Esophagus squamous epithelium (tissue), 5 donors: ENCODE measurements around the gene RNF151. TPM values are rescaled to one million over a fixed set of nuclear protein-coding genes. Genes with fewer than 3 reads are reported as not detected.

Experiments
- DNase-seq: peaks from one replicate; lab custom pipeline; 2025; lab: John Stamatoyannopoulos, UW
- H3K27ac ChIP-seq, 4 donors: fragments of 200-600 bp; sonication (generic); one replicate each; pipeline ENCODE4 v1.5.1; 2016 to 2019; ENCODE audit warnings: mild to moderate bottlenecking in 1 of 4
- H3K27me3 ChIP-seq, 4 donors: fragments of 200-600 bp; sonication (generic); 1 replicate in 3 of 4; 2 replicates in 1 of 4; pipeline versions ENCODE4 v1.5.1 to v1.6.0; 2017 to 2021; ENCODE audit warnings: antibody characterized with exemption in 1 of 4
- H3K36me3 ChIP-seq, 3 donors: fragments of 200-600 bp; sonication (generic); one replicate each; pipeline ENCODE4 v1.5.1; 2016 to 2019
- H3K4me1 ChIP-seq, 3 donors: fragments of 200-600 bp; sonication (generic); one replicate each; pipeline ENCODE4 v1.5.1; 2017 to 2019
- H3K4me3 ChIP-seq, 4 donors: fragments of 200-600 bp; sonication (generic); 1 replicate in 3 of 4; 2 replicates in 1 of 4; pipeline ENCODE4 v1.5.1; 2016 to 2019; ENCODE audit warnings: mild to moderate bottlenecking in 2 of 4, moderate library complexity in 1 of 4
- H3K9me3 ChIP-seq, 3 donors: fragments of 200-600 bp; sonication (generic); one replicate each; pipeline ENCODE4 v1.5.1; 2016 to 2019
- CTCF ChIP-seq, 6 experiments: fragments of 450-650 bp in 4 of 6; fragments of 200-600 bp in 2 of 6; sonication (generic) in 2 of 6; IDR thresholded peaks; one replicate each; pipeline ENCODE4 v1.5.1; 2016 to 2019; ENCODE audit warnings: antibody characterized with exemption in 6 of 6, mild to moderate bottlenecking in 4 of 6, moderate library complexity in 4 of 6
- POLR2A ChIP-seq, 4 donors: fragments of 450-650 bp; IDR thresholded peaks; one replicate each; pipeline ENCODE4 v1.6.1; 2017; ENCODE audit warnings: antibody characterized with exemption in 4 of 4, mild to moderate bottlenecking in 4 of 4, moderate library complexity in 3 of 4
- WGBS, 2 donors: methylation state at CpG; one replicate each; pipeline ENCODE4 v1.1.5; 2018; 5-methylcytosine and 5-hydroxymethylcytosine counted together
- intact Hi-C: fragments of 100-400 bp; cut with DNase I; formaldehyde crosslinking; loops from one replicate; pipeline ENCODE4 v1.15.0; 2022
- total RNA-seq, 4 donors: library from RNA; depleted of rRNA; stranded (reverse); fragments of >200 nt; gene quantifications; one replicate each; pipeline ENCODE4 v1.1.0, GENCODE V29; 2016
- donor health status: DM: yes; HTN: yes; CAD: no.

RNF151 gene
- total RNA-seq, 4 donors from 2014 or later, result not detected

- peak overlapping the region in 3 of 4 donors; percentile 34 to 81 (median 42) for H3K27ac ChIP-seq
- WGBS, 2 donors, result 73 to 100% methylated on average over 3 to 6 of the region's 27 CpGs
- no peak for DNase-seq
- no peak for TF ChIP-seq POLR2A (IDR thresholded peaks at IDR 0.05)
- TF ChIP-seq CTCF (IDR thresholded peaks at IDR 0.05), result no peak
- no peaks in the 10 kb centered on the region for H3K27me3 ChIP-seq
- intact Hi-C loops, result no loop called here
- no peak overlapping the region for H3K4me3 ChIP-seq
- peaks cover 2 to 34% (median 9%) of the 10 kb centered on the region in 3 donors for H3K4me1 ChIP-seq
- H3K36me3 ChIP-seq, result peaks cover 47 to 73% (median 51%) of the 10 kb centered on the region in 3 donors
- no peaks in the 10 kb centered on the region for H3K9me3 ChIP-seq
These were observed 31.7 kb downstream of the RNF151 start for GRCh38 chr16:1998360-1998835.

GRCh38 chr16:1998852-1999801 lies 32.5 kb downstream of the RNF151 start:
- Histone ChIP-seq H3K4me1 (peaks cover 2 to 34% (median 14%) of the 10 kb centered on the region in 3 donors), H3K27me3 (no peaks in the 10 kb centered on the region), H3K36me3 (peaks cover 47 to 76% (median 51%) of the 10 kb centered on the region in 3 donors), H3K27ac (peak overlapping the region in 2 of 4 donors; percentile 34 to 81), H3K9me3 (no peaks in the 10 kb centered on the region), H3K4me3 (no peak overlapping the region)
- no peak for DNase-seq
- intact Hi-C loops, result no loop called here
- WGBS, 2 donors, result 92 to 97% methylated on average over 5 to 10 of the region's 39 CpGs
- TF ChIP-seq CTCF (IDR thresholded peaks at IDR 0.05) (no peak), POLR2A (IDR thresholded peaks at IDR 0.05) (no peak)

GRCh38 chr16:1999866-2000514 lies 33.3 kb downstream of the RNF151 start:
- intact Hi-C loops, result no loop called here
- whole genome bisulfite sequencing, 2 donors, result 80 to 90% methylated on average over 2 to 7 of the region's 28 CpGs
- Histone ChIP-seq H3K27ac (no peak overlapping the region), H3K27me3 (no peaks in the 10 kb centered on the region), H3K9me3 (no peaks in the 10 kb centered on the region), H3K4me3 (no peak overlapping the region), H3K4me1 (peaks cover 11 to 42% (median 20%) of the 10 kb centered on the region in 3 donors), H3K36me3 (peaks cover 47 to 83% (median 51%) of the 10 kb centered on the region in 3 donors)
- DNase-seq, result no peak
- no peak for TF ChIP-seq POLR2A (IDR thresholded peaks at IDR 0.05)
- TF ChIP-seq CTCF (IDR thresholded peaks at IDR 0.05), result no peak

GRCh38 chr16:2001035-2001434 lies 34.4 kb downstream of the RNF151 start:
- peaks cover 15 to 53% (median 30%) of the 10 kb centered on the region in 3 donors for H3K4me1 ChIP-seq
- WGBS, 2 donors, result 80 to 94% methylated on average over 1 to 13 of the region's 19 CpGs
- DNase-seq, result no peak
- no peak overlapping the region for H3K27ac ChIP-seq
- TF ChIP-seq POLR2A (IDR thresholded peaks at IDR 0.05), result no peak
- no peak for TF ChIP-seq CTCF (IDR thresholded peaks at IDR 0.05)
- H3K4me3 ChIP-seq, result no peak overlapping the region
- intact Hi-C loops, result no loop called here
- no peaks in the 10 kb centered on the region for H3K27me3 ChIP-seq
- H3K9me3 ChIP-seq, result no peaks in the 10 kb centered on the region
- peaks cover 47 to 87% (median 51%) of the 10 kb centered on the region in 3 donors for H3K36me3 ChIP-seq
